NCI-H2029 treated with DMSO at 0.1 percent for 48 hours (cell line): ENCODE results near the gene ASIC4.
A peak's percentile ranks its signal among the peaks of the same experiment; 100 is the strongest.

Experiments used
- DNase-seq: peaks from one replicate; lab custom pipeline; 2025; lab: John Stamatoyannopoulos, UW

Gene ASIC4

GRCh38 chr2:219536425-219536824 lies 22.1 kb downstream of the ASIC4 start:
- DNase-seq: no peak

DNA sequence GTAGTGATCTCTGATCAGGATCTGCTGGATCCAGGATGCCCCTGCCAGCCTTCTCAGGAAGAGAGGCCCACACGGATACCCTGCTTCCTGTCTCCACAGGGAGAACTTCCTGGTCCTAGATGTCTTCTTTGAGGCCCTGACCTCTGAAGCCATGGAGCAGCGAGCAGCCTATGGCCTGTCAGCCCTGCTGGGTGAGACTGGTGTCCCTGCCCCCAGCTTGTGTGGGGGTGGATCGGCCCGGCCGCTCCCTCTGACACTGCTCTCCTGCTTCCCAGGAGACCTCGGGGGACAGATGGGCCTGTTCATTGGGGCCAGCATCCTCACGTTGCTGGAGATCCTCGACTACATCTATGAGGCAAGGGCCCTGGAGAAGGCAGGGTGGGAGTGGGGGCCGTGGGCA lies 22.7 kb downstream of the ASIC4 start:
- DNase-seq: no peak

DNA sequence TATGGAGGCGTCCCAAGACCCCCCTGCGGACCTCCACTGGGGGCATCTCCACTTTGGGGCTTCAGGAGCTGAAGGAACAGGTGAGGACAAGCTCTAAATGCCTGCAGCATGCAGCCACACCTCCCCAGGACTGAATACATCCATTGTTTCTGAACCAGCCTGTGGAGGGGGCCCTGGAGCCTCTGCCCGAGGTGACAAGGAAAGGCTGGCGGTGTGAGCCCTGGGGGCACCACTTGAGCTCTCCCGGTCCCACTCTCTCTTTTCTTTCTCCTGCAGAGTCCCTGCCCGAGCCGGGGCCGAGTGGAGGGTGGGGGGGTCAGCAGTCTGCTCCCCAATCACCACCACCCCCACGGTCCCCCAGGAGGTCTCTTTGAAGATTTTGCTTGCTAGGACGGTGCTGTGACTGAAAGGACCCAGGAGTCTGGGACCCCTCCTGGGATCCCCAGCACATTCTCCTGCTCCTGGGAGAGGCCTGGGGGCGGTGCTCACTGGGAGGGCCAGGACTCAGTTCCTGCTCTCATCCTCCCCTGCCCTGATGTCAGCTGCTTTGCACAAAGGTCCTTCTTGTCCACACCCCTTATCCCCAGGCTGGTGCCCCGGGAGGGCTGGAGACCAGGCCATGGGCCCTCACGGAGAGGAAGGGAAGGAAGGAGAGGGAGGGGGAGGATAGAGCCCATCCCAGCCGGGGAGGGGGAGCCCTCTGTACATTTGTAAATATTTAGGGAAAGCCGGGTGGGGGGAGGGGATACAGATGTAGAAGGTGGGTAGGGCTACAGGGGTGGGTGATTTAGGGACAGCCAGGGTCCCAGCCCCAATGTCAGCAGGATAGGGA lies 23.6 kb downstream of the ASIC4 start:
- DNase-seq: no peak

DNA sequence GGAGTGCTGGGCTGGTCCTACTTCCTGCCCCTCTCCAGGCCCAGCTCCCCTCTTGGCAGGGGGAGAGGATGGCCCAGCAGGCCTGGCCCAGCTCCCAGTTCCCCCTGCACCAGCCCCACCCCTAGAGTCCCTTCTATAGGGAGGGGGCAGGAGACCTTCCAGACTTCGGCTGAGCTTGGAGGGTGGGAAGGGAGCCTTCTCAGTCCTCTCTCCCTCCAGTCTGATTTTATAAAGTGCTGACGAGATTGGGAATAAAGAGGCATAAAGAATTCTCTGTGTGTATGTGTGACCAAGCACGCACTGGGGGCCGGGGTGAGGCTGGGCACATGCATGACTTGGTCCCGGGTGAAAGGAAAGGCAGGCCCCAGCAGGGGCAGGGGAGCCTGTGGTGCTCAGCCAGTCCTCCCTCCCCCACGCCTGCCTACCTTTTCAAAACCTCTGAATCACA lies 24.2 kb downstream of the ASIC4 start:
- DNase-seq: no peak

DNA sequence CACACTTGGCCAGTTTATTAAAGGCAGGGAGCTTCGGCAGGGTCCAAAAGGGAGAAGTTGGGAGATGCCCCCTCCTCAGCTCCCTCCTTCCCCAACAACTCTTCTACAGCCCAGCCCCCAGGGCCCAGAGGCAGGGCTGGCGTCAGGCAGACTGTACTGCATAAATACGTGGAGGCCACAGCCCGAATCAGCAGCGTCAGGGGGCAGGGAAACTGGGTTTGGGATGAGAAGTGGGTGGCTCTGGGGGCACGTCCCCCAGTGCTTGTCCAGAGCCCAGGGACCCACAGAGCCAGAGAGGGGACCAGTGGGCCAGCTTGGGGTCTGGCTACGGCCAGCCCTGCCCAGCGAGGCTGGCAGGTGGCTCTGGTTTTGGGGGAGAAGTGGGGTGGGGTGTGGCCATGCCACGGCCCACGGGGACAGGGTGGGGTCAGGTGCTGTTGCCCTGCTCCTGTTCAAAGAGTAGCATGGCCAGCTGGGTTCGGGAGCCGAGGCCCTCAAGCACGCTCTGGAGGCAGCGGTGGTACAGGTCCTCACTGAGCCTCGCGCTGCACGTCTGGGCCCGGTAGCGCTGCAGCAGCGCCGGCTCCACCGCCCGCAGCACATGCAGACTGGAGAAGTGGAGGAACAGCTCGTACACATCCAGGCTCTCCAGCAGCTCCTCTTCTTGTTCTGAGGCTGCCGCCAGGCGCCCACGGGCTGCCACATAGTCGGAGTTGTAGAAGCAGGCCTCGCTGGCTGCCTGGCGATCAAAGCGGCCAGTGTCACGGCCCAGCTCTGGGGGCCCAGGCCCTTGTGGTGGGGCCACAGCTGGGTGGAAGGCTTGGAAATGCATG lies 24.9 kb downstream of the ASIC4 start:
- no peak for DNase-seq

- DNase-seq: no peak
These were observed 25.8 kb downstream of the ASIC4 start for GRCh38 chr2:219539926-219540678.

GRCh38 chr2:219540784-219541504 lies 26.7 kb downstream of the ASIC4 start:
- no peak for DNase-seq

DNA sequence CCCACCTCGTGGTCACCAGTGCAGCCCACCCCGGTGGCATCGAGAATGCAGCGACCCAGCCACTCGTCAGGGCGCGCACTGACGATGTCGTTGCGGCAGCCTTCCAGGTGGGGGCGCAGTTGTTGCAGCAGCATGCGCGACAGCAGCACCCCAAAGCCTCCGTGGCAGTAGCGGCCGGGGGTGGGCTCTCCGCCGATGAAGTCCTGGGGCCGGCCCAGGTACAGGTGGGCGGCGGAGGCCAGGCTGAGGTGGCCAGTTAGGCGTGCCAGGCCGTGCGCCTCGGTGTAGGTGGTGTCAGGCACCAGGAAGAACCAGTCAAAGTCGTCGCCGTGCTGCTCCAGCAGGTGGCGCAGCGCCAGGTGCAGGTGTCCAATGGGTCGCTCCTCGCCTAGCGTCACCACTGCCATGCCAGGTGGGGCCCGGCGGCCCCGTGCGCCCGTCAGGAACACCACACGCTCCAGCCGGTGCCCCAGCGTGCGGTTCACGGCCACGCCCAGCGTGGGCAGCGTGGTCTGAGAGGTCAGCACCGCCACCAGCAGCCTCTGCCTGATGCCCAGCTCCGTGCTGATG lies 27.4 kb downstream of the ASIC4 start:
- DNase-seq: peak; percentile 65

- no peak for DNase-seq
These were observed 28.8 kb downstream of the ASIC4 start for GRCh38 chr2:219542931-219543595.

- peak; percentile 76 for DNase-seq
These were observed 29.5 kb downstream of the ASIC4 start, which contains the start of the genes CHPF and TMEM198 for GRCh38 chr2:219543596-219544358. Gene CHPF, minus strand, starts transcription at chr2:219543809. Its CDS starts 271 bp downstream, at chr2:219543538. Gene TMEM198, plus strand, starts transcription at chr2:219544028. Its CDS starts 700 bp downstream, at chr2:219544728.

- no peak for DNase-seq
These were observed 30.3 kb downstream of the ASIC4 start for GRCh38 chr2:219544567-219544966.

DNA sequence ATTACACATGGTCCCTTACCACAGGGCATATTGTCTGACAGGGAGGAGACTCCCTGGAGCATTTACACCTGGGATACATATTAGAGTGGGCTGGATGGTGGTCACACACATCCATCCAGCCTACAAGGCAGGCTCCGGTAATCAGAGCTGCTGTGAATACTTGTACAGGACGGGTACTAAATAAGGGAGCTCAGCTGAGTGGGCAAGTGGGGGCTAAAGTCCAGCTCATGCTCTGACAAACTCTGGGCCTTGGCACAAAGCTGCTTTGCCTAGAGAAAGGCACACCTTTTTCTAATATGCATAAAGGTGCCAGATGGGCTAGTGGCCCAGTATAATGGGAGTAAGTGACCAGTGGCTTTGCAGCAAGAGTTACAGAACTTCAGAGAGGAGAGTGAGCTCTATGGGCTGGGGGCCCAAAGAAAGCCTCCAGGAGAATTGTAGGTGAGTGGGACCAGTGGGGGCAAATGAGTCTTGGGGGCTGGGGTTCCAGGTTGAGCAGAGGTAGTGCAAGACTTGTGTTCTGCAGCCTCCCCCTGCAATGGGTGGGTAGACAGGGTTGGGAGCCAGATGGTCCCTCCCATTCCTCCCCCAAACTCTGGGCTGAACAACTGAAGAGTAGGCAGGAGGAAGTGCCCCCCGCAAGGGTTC lies 31.1 kb downstream of the ASIC4 start:
- DNase-seq: no peak

DNA sequence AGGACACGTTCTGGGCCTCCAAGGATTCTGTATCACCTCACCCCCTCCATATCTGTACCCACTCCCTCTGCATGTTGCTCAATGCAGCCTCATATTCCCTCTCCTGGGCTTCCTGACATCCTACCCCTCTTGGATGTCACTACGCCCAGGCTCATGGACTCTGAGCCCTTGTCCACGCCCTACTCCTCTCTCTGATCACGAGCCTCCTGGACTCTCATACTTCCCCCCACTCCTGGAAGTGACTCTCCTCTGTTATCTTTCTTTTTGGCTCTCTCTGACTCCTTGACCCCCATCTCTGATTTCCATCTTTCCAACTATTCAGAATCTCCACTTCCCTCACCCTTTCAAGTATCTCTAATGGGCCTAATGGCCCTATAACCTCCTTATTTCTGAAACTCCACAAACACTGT lies 31.7 kb downstream of the ASIC4 start:
- DNase-seq: no peak

DNA sequence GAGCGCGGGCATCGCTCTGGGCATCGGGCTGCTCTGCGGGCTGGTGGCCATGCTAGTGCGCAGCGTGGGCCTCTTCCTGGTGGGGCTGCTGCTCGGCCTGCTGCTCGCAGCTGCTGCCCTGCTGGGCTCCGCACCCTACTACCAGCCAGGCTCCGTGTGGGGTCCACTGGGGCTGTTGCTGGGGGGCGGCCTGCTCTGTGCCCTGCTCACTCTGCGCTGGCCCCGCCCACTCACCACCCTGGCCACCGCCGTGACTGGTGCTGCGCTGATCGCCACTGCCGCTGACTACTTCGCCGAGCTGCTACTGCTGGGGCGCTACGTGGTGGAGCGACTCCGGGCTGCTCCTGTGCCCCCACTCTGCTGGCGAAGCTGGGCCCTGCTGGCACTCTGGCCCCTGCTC lies 33.3 kb downstream of the ASIC4 start:
- no peak for DNase-seq

GRCh38 chr2:219548990-219549389 lies 34.7 kb downstream of the ASIC4 start:
- DNase-seq: no peak

DNA sequence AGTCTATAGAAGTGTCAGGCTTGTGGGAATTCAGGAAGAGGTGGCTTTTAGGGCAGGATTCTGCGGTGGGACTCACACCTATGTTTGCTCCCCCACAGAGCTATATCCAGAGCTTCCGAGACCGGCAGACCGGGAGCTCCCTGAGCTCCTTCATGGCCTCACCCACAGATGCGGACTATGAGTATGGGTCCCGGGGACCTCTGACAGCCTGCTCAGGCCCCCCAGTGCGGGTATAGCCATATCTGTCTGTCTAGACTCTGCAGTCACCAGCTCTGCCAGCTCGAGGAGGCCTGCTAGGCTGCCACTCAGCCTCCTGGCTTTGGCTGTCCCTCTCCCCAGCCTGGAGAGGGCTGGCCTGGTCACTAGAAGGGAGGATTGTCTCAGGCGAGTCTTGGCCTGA lies 35.3 kb downstream of the ASIC4 start:
- DNase-seq: no peak

DNA sequence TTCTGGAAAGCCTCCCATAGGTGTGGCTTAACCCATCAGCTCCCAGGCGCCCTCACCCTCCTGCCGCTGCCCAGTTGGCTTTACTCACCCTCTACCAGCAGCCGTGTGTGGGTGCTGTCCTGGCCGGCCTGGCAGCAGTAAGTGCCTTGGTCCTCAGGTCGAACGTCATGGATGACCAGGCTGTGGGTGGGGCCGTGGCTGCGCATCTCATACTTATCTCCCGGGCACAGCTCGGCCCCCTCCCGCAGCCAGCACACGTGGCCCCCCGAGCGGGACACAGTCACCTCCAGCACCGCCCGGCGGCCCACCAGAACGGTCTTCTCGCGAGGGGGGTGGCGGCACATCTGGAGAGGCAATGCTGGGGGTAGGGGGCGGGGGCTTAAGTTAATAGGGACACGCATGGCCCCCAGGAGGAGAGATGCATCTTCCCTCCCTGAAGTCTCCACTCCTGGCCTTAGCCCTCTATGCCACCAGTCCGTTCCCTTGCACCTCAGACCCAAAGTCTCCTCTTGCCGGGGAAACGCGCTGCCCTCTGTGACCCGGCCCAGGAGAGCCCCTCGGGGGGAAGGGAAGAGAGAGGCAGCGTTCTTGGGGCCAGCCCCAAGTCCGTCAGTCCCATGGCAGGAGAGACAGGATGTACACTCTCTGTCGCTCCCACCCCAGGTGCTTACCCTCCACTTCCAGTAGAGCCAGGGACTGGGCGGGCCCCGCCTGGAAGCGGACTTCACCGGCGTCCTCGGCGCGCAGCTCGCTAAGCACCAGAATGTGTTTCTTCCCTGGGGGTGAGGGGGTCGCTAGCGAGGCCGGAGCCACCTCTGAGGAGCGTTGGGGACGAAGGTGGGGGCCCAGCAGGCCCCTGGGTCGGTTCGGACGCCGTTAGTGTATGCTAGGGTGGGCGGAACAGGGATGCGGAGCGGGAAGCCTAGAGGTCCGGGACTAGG lies 37.4 kb downstream of the ASIC4 start:
- no peak for DNase-seq
